Endothelial cell of umbilical vein (primary cell): ENCODE results near the gene TXNL4A. TPM values are rescaled to one million over a fixed set of nuclear protein-coding genes. Genes with fewer than 3 reads are reported as not detected.

ENCODE experiments used
- BruUV-seq: library from RNA; stranded (reverse); fragments of 400-500 nt; replicated peaks from 2 replicates; lab custom pipeline; 2021; lab: Mats Ljungman, UMichigan
- CTCF ChIA-PET: fragments of 300-600, 350-600 bp; sonication (Branson Sonifier 250); formaldehyde crosslinking; loops from one replicate; lab custom pipeline; 2021; ENCODE audit warnings: antibody characterized with exemption, inconsistent platforms; lab: Charles Lee
- POLR2A ChIA-PET: fragments of 300-600, 350-600 bp; sonication (Branson Sonifier 250); formaldehyde crosslinking; loops from one replicate; lab custom pipeline; 2021; ENCODE audit warnings: antibody characterized with exemption, inconsistent platforms; lab: Charles Lee
- DNase-seq: peaks from one replicate; pipeline ENCODE4 v3.0.0-alpha.2; 2011; ENCODE audit warnings: low read depth, low spot score
- FAIRE-seq: peaks from 2 replicates; lab custom pipeline; 2011; peaks lifted over from hg19 to GRCh38; lab: Jason Lieb, UNC
- H2AFZ ChIP-seq: 2 replicates; pipeline ENCODE4 v1.6.0; 2012; ENCODE audit warnings: low read depth, low read length, control low read depth, inconsistent platforms
- H3K27ac ChIP-seq: 2 replicates; pipeline ENCODE4 v1.5.1; 2011; ENCODE audit warnings: low read depth, mild to moderate bottlenecking, control low read depth, low read length, moderate library complexity; ENCODE audit not compliant: insufficient read depth
- H3K27me3 ChIP-seq, 2 experiments: 2 replicates each; pipeline versions ENCODE4 v1.6.0 to v1.6.1; 2011; ENCODE audit warnings: low read length in 2 of 2, mixed read lengths in 1 of 2; ENCODE audit not compliant: control insufficient read depth in 2 of 2, insufficient read depth in 2 of 2
- H3K36me3 ChIP-seq, 2 experiments: 2 replicates in 1 of 2; 3 replicates in 1 of 2; pipeline ENCODE4 v1.5.1; 2011; ENCODE audit warnings: low read length in 2 of 2, mild to moderate bottlenecking in 1 of 2, moderate library complexity in 1 of 2; ENCODE audit not compliant: control insufficient read depth in 2 of 2, insufficient read depth in 2 of 2; ENCODE audit errors: extremely low read depth in 1 of 2
- H3K4me1 ChIP-seq: 3 replicates; pipeline ENCODE4 v1.5.1; 2011; ENCODE audit warnings: mild to moderate bottlenecking, low read length; ENCODE audit not compliant: control insufficient read depth, insufficient read depth; ENCODE audit errors: extremely low read depth
- H3K4me2 ChIP-seq: 2 replicates; pipeline ENCODE4 v1.6.1; 2011; ENCODE audit warnings: low read length, control low read depth, mixed read lengths; ENCODE audit not compliant: insufficient read depth
- H3K4me3 ChIP-seq, 3 experiments: fragments of 200-600 bp in 1 of 3; sonication (generic), shearing (Covaris generic) in 1 of 3; replicated peaks in 1 of 3; 2 replicates each; pipeline ENCODE4 v1.5.1; 2011 to 2016; ENCODE audit warnings: control low read depth in 3 of 3, low read length in 3 of 3, mild to moderate bottlenecking in 2 of 3, inconsistent platforms in 1 of 3, low read depth in 1 of 3, moderate library complexity in 1 of 3; ENCODE audit not compliant: insufficient read depth in 1 of 3
- H3K79me2 ChIP-seq: 2 replicates; pipeline ENCODE4 v1.6.0; 2012; ENCODE audit warnings: low read length, inconsistent platforms; ENCODE audit not compliant: control insufficient read depth, insufficient read depth
- H3K9ac ChIP-seq: replicated peaks from 2 replicates; pipeline ENCODE3; 2011; ENCODE audit warnings: low read length, control low read depth; ENCODE audit not compliant: insufficient read depth; ENCODE audit errors: extremely low read depth
- H3K9me1 ChIP-seq: replicated peaks from 3 replicates; pipeline ENCODE4 v1.6.0; 2011; ENCODE audit warnings: mild to moderate bottlenecking, low read length; ENCODE audit not compliant: control insufficient read depth, insufficient read depth; ENCODE audit errors: extremely low read depth
- H3K9me3 ChIP-seq: replicated peaks from 2 replicates; pipeline ENCODE4 v1.5.1; 2012; ENCODE audit warnings: low read length, inconsistent platforms; ENCODE audit not compliant: control insufficient read depth, insufficient read depth
- H4K20me1 ChIP-seq: replicated peaks from 2 replicates; pipeline ENCODE3; 2011; ENCODE audit warnings: mild to moderate bottlenecking, low read length; ENCODE audit not compliant: control insufficient read depth, insufficient read depth; ENCODE audit errors: extremely low read depth
- EZH2 ChIP-seq: IDR thresholded peaks from 2 replicates; pipeline ENCODE4 v1.6.1; 2012; ENCODE audit warnings: borderline replicate concordance, low read depth, mild to moderate bottlenecking, moderate library complexity, low read length, inconsistent platforms; ENCODE audit not compliant: severe bottlenecking
- FOS ChIP-seq: IDR thresholded peaks from 2 replicates; pipeline ENCODE4 v1.6.1; 2011; ENCODE audit warnings: mild to moderate bottlenecking, low read length, moderate library complexity, borderline replicate concordance; ENCODE audit not compliant: insufficient read depth
- GATA2 ChIP-seq: IDR thresholded peaks from 2 replicates; pipeline ENCODE4 v1.7.0; 2011; ENCODE audit warnings: low read depth, mild to moderate bottlenecking, moderate library complexity, mixed read lengths, low read length; ENCODE audit not compliant: insufficient read length, insufficient read depth
- JUN ChIP-seq: IDR thresholded peaks from 2 replicates; pipeline ENCODE4 v1.6.1; 2011; ENCODE audit warnings: borderline replicate concordance, low read depth; ENCODE audit not compliant: insufficient read length, insufficient read depth
- MYC ChIP-seq: IDR thresholded peaks from one replicate; pipeline ENCODE4 v1.6.1; 2011; ENCODE audit warnings: mild to moderate bottlenecking, low read depth, low read length
- POLR2A ChIP-seq: IDR thresholded peaks from 2 replicates; pipeline ENCODE4 v1.6.1; 2012; ENCODE audit warnings: low read depth, mild to moderate bottlenecking, control low read depth, low read length
- POLR2AphosphoS5 ChIP-seq: IDR thresholded peaks from 2 replicates; pipeline ENCODE4 v1.6.1; 2012; ENCODE audit warnings: low read depth, mild to moderate bottlenecking, control low read depth, low read length, moderate library complexity; ENCODE audit not compliant: insufficient read depth
- dilution Hi-C: fragments of 300-500 bp; cut with MboI; formaldehyde crosslinking; loops from one replicate; pipeline ENCODE4 v1.15.0; 2019; ENCODE audit warnings: low sequenced_read_pairs; ENCODE audit not compliant: extremely low pct_ligation_motif_present
- intact Hi-C: fragments of 100-400 bp; cut with micrococcal nuclease; formaldehyde crosslinking; loops from one replicate; pipeline ENCODE4 v1.10.0; 2022
- polyA plus RNA-seq, 4 experiments: library from polyadenylated mRNA; depleted of rRNA in 3 of 4; stranded (reverse) in 3 of 4; unstranded in 1 of 4; fragments of >200 nt; gene quantifications; 2 replicates each; pipeline versions ENCODE4 v1.2.1 to v1.2.3, GENCODE V29; 2011 to 2012; ENCODE audit warnings: missing spikeins in 1 of 4
- total RNA-seq: library from RNA; stranded (reverse); gene quantifications from 2 replicates; pipeline ENCODE4 v1.2.3, GENCODE V29; 2021
- TF ChIP-seq, protein P1 (sequence below): IDR thresholded peaks from 2 replicates; pipeline ENCODE4 v1.6.1; 2011; ENCODE audit not compliant: insufficient read depth, insufficient read length
- TF ChIP-seq, protein P2 (sequence below), 2 donors: IDR thresholded peaks; 1 replicate in 1 of 2; 2 replicates in 1 of 2; pipeline ENCODE4 v1.5.1; 2011; ENCODE audit warnings: low read length in 2 of 2, mild to moderate bottlenecking in 2 of 2, moderate library complexity in 2 of 2, control low read depth in 1 of 2, inconsistent platforms in 1 of 2, low read depth in 1 of 2; ENCODE audit not compliant: insufficient read depth in 1 of 2; ENCODE audit errors: extremely low read depth in 1 of 2

Gene TXNL4A
- total and polyA plus RNA-seq, 2 donors (not counting 3 experiments of a cell fraction or from before 2014, with no cell fraction given) = 148 to 172 TPM

DNA sequence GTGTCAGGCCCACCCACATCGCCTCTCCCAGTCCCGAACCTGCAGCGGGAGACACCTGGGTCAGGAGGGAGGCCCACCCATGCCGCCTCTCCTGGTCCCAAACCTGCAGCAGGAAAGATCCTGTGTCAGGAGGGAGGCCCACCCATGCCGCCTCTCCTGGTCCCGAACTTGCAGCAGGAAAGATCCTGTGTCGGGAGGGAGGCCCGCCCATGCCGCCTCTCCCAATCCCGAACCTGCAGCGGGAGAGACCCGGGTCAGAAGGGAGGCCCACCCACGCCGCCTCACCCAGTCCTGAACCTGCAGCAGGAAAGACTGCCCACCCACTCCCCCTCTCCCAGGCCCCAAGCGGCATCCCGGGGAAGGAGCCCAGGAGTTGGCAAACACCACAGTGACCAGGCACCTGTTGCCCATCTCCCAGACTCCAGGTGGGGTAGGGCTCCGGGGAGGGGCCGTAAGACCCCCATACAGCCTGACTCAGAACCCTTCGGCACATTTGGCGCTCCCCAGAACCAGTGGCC is 44.7 kb downstream of the TXNL4A start:
- H3K9me3 ChIP-seq = no peaks in the 10 kb centered on the region
- FAIRE-seq = no peak
- dilution Hi-C loops (no loop called here), intact Hi-C loops (no loop called here)
- ChIA-PET CTCF (no interaction called here), POLR2A (no interaction called here)
- no peak for TF ChIP-seq POLR2AphosphoS5
- TF ChIP-seq JUN = no peak
- no peak for TF ChIP-seq EZH2
- TF ChIP-seq, protein P1, sequence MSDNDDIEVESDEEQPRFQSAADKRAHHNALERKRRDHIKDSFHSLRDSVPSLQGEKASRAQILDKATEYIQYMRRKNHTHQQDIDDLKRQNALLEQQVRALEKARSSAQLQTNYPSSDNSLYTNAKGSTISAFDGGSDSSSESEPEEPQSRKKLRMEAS = no peak
- TF ChIP-seq POLR2A = no peak
- no peak for TF ChIP-seq MYC
- no peak for TF ChIP-seq GATA2
- no peak for TF ChIP-seq FOS
- TF ChIP-seq, protein P2, sequence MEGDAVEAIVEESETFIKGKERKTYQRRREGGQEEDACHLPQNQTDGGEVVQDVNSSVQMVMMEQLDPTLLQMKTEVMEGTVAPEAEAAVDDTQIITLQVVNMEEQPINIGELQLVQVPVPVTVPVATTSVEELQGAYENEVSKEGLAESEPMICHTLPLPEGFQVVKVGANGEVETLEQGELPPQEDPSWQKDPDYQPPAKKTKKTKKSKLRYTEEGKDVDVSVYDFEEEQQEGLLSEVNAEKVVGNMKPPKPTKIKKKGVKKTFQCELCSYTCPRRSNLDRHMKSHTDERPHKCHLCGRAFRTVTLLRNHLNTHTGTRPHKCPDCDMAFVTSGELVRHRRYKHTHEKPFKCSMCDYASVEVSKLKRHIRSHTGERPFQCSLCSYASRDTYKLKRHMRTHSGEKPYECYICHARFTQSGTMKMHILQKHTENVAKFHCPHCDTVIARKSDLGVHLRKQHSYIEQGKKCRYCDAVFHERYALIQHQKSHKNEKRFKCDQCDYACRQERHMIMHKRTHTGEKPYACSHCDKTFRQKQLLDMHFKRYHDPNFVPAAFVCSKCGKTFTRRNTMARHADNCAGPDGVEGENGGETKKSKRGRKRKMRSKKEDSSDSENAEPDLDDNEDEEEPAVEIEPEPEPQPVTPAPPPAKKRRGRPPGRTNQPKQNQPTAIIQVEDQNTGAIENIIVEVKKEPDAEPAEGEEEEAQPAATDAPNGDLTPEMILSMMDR (IDR thresholded peaks at IDR 0.05; ENCODE audit: extremely low read depth in 1 of 2, insufficient read depth in 1 of 2, low read depth in 1 of 2, low read length in 2 of 2) = no peak
- no peaks in the 10 kb centered on the region for H4K20me1 ChIP-seq
- H3K27me3 ChIP-seq = no peaks in the 10 kb centered on the region
- H2AFZ ChIP-seq = no peak overlapping the region
- H3K9ac ChIP-seq = no peak overlapping the region
- H3K4me2 ChIP-seq = no peak overlapping the region
- peaks cover 4 to 21% of the 10 kb centered on the region in 2 experiments for H3K36me3 ChIP-seq
- no peak overlapping the region for H3K27ac ChIP-seq
- H3K79me2 ChIP-seq = peaks cover 27% of the 10 kb centered on the region
- no peaks in the 10 kb centered on the region for H3K9me1 ChIP-seq
- no peaks in the 10 kb centered on the region for H3K4me1 ChIP-seq
- no TSS peak for BruUV-seq
- H3K4me3 ChIP-seq = no peak overlapping the region
- DNase-seq = no peak
